MCF 10A (cell line): ENCODE data around the gene ATP8B4. TPM values are rescaled to one million over a fixed set of nuclear protein-coding genes. Genes with fewer than 3 reads are reported as not detected.

ENCODE experiments used
- BruUV-seq: library from RNA; stranded (reverse); fragments of 400-500 nt; replicated peaks from 2 replicates; lab custom pipeline; 2021; lab: Mats Ljungman, UMichigan
- CTCF ChIA-PET: fragments of 300-600 bp; sonication (Branson Sonifier 250); formaldehyde crosslinking; extraction: SDS; loops from one replicate; lab custom pipeline; 2021; ENCODE audit warnings: antibody characterized with exemption, inconsistent platforms; lab: Yijun Ruan, JAX
- POLR2A ChIA-PET: fragments of 300-600, 350-650 bp; sonication (Branson Sonifier 250); formaldehyde crosslinking; extraction: SDS; loops from one replicate; lab custom pipeline; 2020; ENCODE audit warnings: antibody characterized with exemption, inconsistent platforms; lab: Yijun Ruan, JAX
- DNase-seq: peaks from one replicate; pipeline ENCODE4 v3.0.0-alpha.2; 2018; ENCODE audit not compliant: unreplicated experiment
- H3K27ac Mint-ChIP-seq: one replicate; pipeline ENCODE4 v1.8.0; 2022; ENCODE audit warnings: mild to moderate bottlenecking, low read depth, mixed read lengths; ENCODE audit not compliant: unreplicated experiment
- H3K27me3 Mint-ChIP-seq: one replicate; pipeline ENCODE4 v1.8.0; 2022; ENCODE audit warnings: mixed read lengths; ENCODE audit not compliant: insufficient read depth, unreplicated experiment
- H3K36me3 Mint-ChIP-seq: one replicate; pipeline ENCODE4 v1.8.0; 2022; ENCODE audit warnings: mild to moderate bottlenecking, moderate library complexity, mixed read lengths; ENCODE audit not compliant: insufficient read depth, unreplicated experiment
- H3K4me1 Mint-ChIP-seq: one replicate; pipeline ENCODE4 v1.8.0; 2022; ENCODE audit warnings: mixed read lengths; ENCODE audit not compliant: insufficient read depth, unreplicated experiment
- H3K4me3 Mint-ChIP-seq: one replicate; pipeline ENCODE4 v1.8.0; 2022; ENCODE audit warnings: mild to moderate bottlenecking, moderate library complexity, mixed read lengths; ENCODE audit not compliant: unreplicated experiment
- H3K9me3 Mint-ChIP-seq: one replicate; pipeline ENCODE4 v1.8.0; 2022; ENCODE audit warnings: mixed read lengths; ENCODE audit not compliant: unreplicated experiment
- intact Hi-C: fragments of 100-400 bp; cut with micrococcal nuclease; formaldehyde crosslinking; loops from 2 replicates; pipeline ENCODE4 v1.14.1; 2022
- total RNA-seq: library from RNA; stranded (reverse); gene quantifications from 2 replicates; pipeline ENCODE4 v1.2.3, GENCODE V29; 2022
- TF ChIP-seq, protein P1 (sequence below): fragments of 200-600 bp; IDR thresholded peaks from one replicate; pipeline ENCODE4 v1.8.0; 2022; ENCODE audit warnings: antibody characterized with exemption, mild to moderate bottlenecking; ENCODE audit not compliant: unreplicated experiment

The ATP8B4 gene
- total RNA-seq, 1 experiment from 2014 or later: not detected

- Mint-ChIP-seq H3K4me1 (no peaks in the 10 kb centered on the region), H3K36me3 (no peaks in the 10 kb centered on the region), H3K27me3 (no peaks in the 10 kb centered on the region), H3K27ac (no peak overlapping the region), H3K9me3 (no peaks in the 10 kb centered on the region), H3K4me3 (no peak overlapping the region)
- no peak for DNase-seq
- ChIA-PET POLR2A (no interaction called here), CTCF (no interaction called here)
- intact Hi-C loops: no loop called here
- BruUV-seq: no TSS peak
- TF ChIP-seq, protein P1, sequence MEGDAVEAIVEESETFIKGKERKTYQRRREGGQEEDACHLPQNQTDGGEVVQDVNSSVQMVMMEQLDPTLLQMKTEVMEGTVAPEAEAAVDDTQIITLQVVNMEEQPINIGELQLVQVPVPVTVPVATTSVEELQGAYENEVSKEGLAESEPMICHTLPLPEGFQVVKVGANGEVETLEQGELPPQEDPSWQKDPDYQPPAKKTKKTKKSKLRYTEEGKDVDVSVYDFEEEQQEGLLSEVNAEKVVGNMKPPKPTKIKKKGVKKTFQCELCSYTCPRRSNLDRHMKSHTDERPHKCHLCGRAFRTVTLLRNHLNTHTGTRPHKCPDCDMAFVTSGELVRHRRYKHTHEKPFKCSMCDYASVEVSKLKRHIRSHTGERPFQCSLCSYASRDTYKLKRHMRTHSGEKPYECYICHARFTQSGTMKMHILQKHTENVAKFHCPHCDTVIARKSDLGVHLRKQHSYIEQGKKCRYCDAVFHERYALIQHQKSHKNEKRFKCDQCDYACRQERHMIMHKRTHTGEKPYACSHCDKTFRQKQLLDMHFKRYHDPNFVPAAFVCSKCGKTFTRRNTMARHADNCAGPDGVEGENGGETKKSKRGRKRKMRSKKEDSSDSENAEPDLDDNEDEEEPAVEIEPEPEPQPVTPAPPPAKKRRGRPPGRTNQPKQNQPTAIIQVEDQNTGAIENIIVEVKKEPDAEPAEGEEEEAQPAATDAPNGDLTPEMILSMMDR: no peak
Measured at GRCh38 chr15:49962044-49962602, 156.9 kb downstream of the ATP8B4 start.

DNA sequence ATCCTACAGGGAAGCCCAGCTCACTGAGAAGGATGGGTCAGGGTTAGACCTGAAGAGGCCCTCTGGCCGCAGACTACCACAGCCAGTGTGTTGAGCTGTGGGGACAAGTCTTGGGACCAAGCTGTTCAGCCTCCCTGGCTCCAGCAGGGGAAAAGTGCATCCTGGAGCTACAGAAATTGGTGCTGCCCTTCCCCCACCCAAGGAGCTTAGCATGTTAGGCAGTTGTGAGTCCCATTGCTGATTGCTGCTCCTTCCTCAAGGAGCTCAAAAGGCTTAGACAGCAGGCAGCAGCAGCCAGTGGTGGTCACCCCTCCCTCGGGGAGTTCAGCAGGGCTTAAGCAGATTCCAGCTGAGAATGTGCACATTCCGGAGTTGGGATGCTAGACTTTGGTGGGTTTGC is 165.6 kb downstream of the ATP8B4 start:
- no TSS peak for BruUV-seq
- Mint-ChIP-seq H3K36me3 (no peaks in the 10 kb centered on the region), H3K9me3 (peaks cover 21% of the 10 kb centered on the region), H3K27me3 (no peaks in the 10 kb centered on the region), H3K4me1 (no peaks in the 10 kb centered on the region), H3K4me3 (no peak overlapping the region), H3K27ac (no peak overlapping the region)
- DNase-seq: no peak
- ChIA-PET CTCF (no interaction called here), POLR2A (no interaction called here)
- TF ChIP-seq, protein P1: no peak
- intact Hi-C loops: no loop called here

DNA sequence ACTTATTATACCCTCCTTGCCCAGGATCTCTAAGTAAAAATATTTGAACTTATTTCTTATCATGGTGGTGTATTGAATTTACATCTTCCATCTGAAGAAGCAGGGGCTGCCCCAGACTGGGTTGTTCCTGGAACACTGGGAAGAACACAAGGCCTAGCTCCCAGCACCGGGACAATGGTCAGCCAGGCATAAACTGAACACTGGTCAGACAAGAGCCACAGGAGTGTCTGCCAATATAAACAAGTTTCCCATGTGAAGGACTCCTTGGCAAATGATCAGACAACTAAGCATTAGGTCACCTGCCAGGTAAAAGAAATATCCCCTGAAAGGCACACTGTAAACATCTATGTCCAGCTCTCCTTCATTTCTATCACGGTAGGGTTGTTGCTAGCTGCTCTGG is 172.4 kb downstream of the ATP8B4 start:
- Mint-ChIP-seq H3K9me3 (peaks cover 22% of the 10 kb centered on the region), H3K36me3 (no peaks in the 10 kb centered on the region), H3K4me3 (no peak overlapping the region), H3K27ac (no peak overlapping the region), H3K27me3 (no peaks in the 10 kb centered on the region), H3K4me1 (no peaks in the 10 kb centered on the region)
- ChIA-PET CTCF (interaction anchor here (1.0 kb wide), 1 partner anchor 105 kb away, joined by 3 read pairs; no protein-coding TSS in a partner anchor), POLR2A (no interaction called here)
- intact Hi-C loops: no loop called here
- peak; percentile 18 for DNase-seq
- TF ChIP-seq, protein P1: no peak
- BruUV-seq: no TSS peak

GRCh38 chr15:49934487-49934886 is 184.5 kb downstream of the ATP8B4 start:
- intact Hi-C loops: no loop called here
- H3K27ac Mint-ChIP-seq: no peak overlapping the region
- TF ChIP-seq, protein P1: no peak
- no peaks in the 10 kb centered on the region for H3K4me1 Mint-ChIP-seq
- no peaks in the 10 kb centered on the region for H3K27me3 Mint-ChIP-seq
- POLR2A ChIA-PET: no interaction called here
- BruUV-seq: no TSS peak
- CTCF ChIA-PET: no interaction called here
- no peaks in the 10 kb centered on the region for H3K9me3 Mint-ChIP-seq
- H3K4me3 Mint-ChIP-seq: no peak overlapping the region
- no peak for DNase-seq
- H3K36me3 Mint-ChIP-seq: no peaks in the 10 kb centered on the region
